GM19193 (cell line): ENCODE results near the gene MLH1.

ENCODE experiments used
- POLR2A ChIP-seq: IDR thresholded peaks from 4 replicates; pipeline ENCODE4 v1.6.1; 2011; ENCODE audit not compliant: insufficient read depth, insufficient read length; ENCODE audit errors: extremely low read depth

Gene MLH1

GRCh38 chr3:37093481-37093880 is 100.2 kb downstream of the MLH1 start:
- no peak for TF ChIP-seq POLR2A

- no peak for TF ChIP-seq POLR2A
Observed at GRCh38 chr3:37094636-37095035, 101.3 kb downstream of the MLH1 start.

GRCh38 chr3:37096288-37096687 is 103.0 kb downstream of the MLH1 start:
- no peak for TF ChIP-seq POLR2A

GRCh38 chr3:37096975-37097374 is 103.7 kb downstream of the MLH1 start:
- no peak for TF ChIP-seq POLR2A

- TF ChIP-seq POLR2A = no peak
Observed at GRCh38 chr3:37097776-37098175, 104.5 kb downstream of the MLH1 start.

- TF ChIP-seq POLR2A = no peak
Observed at GRCh38 chr3:37098884-37099283, 105.6 kb downstream of the MLH1 start.

GRCh38 chr3:37099469-37099868 is 106.2 kb downstream of the MLH1 start:
- TF ChIP-seq POLR2A = no peak

GRCh38 chr3:37100411-37100810 is 107.1 kb downstream of the MLH1 start:
- no peak for TF ChIP-seq POLR2A
